HEK293 (cell line): ENCODE results near the gene CADPS.

ENCODE experiments used
- MYNN ChIP-seq: fragments of 450-650 bp; formaldehyde crosslinking; IDR thresholded peaks from 2 replicates; pipeline ENCODE4 v1.5.1; 2016; ENCODE audit warnings: missing biosample characterization, missing genetic modification characterization, borderline replicate concordance
- ZFP41 ChIP-seq: fragments of 450-650 bp; formaldehyde crosslinking; IDR thresholded peaks from 2 replicates; pipeline ENCODE4 v1.5.1; 2016; ENCODE audit warnings: missing biosample characterization, missing genetic modification characterization, borderline replicate concordance
- ZNF146 ChIP-seq: fragments of 450-650 bp; formaldehyde crosslinking; IDR thresholded peaks from 2 replicates; pipeline ENCODE4 v1.5.1; 2016; ENCODE audit warnings: missing biosample characterization, missing genetic modification characterization
- ZNF777 ChIP-seq: fragments of 450-650 bp; formaldehyde crosslinking; IDR thresholded peaks from 2 replicates; pipeline ENCODE4 v1.5.1; 2017; ENCODE audit warnings: missing biosample characterization, missing genetic modification characterization, borderline replicate concordance
- TF ChIP-seq, protein P1 (sequence below): fragments of 450-650 bp; formaldehyde crosslinking; IDR thresholded peaks from 2 replicates; pipeline ENCODE4 v1.5.1; 2016; ENCODE audit warnings: missing biosample characterization, missing genetic modification characterization

DNA sequence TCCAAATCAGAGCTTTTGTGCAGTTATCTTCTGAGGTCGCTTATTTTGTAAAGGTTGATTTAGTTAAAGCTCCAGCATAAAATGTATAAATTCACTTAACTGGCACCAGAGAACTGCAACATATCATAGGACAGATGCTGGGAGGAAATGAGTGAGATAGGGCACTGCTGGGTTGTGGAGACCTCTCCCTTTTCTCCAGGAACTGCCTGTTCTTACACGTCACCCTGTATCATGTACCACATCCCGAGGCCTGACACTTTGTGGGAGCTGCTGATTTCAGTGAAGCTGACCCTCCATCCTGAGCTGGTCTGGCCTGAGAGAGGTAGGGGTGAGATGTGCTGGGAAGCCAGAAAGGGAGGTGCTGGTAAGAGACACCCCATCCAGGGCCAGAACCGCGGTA, 288.0 kb downstream of the CADPS start:
- TF ChIP-seq, protein P1, sequence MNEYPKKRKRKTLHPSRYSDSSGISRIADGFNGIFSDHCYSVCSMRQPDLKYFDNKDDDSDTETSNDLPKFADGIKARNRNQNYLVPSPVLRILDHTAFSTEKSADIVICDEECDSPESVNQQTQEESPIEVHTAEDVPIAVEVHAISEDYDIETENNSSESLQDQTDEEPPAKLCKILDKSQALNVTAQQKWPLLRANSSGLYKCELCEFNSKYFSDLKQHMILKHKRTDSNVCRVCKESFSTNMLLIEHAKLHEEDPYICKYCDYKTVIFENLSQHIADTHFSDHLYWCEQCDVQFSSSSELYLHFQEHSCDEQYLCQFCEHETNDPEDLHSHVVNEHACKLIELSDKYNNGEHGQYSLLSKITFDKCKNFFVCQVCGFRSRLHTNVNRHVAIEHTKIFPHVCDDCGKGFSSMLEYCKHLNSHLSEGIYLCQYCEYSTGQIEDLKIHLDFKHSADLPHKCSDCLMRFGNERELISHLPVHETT (tag by site-specific recombination) = no peak
- no peak for TF ChIP-seq ZNF146 (tag by site-specific recombination)
- TF ChIP-seq MYNN = no peak
- no peak for TF ChIP-seq ZNF777 (tag by site-specific recombination)
- TF ChIP-seq ZFP41 (tag by site-specific recombination) = no peak
